Measurements from ENCODE around the gene CELF2.
A peak's percentile ranks its signal among the peaks of the same experiment; 100 is the strongest.

The CELF2 gene

GRCh38 chr10:11326241-11326640, 308.6 kb downstream of the CELF2 start:
- DNase-seq (ENCODE audit: low read depth in 3 of 3): no peak

GRCh38 chr10:11326913-11327616, 309.4 kb downstream of the CELF2 start:
- DNase-seq (ENCODE audit: low read depth in 3 of 3): no peak

- no peak for DNase-seq (ENCODE audit: low read depth in 3 of 3)
Observed at GRCh38 chr10:11328264-11329061, 310.8 kb downstream of the CELF2 start.

- DNase-seq (ENCODE audit: low read depth in 3 of 3): no peak
Observed at GRCh38 chr10:11329062-11329673, 311.5 kb downstream of the CELF2 start.

GRCh38 chr10:11330383-11331045, 312.8 kb downstream of the CELF2 start:
- DNase-seq (ENCODE audit: low read depth in 3 of 3): no peak

GRCh38 chr10:11331046-11331577, 313.4 kb downstream of the CELF2 start:
- DNase-seq (ENCODE audit: low read depth in 3 of 3): no peak

- DNase-seq (ENCODE audit: low read depth in 3 of 3): no peak
Observed at GRCh38 chr10:11331726-11332125, 314.1 kb downstream of the CELF2 start.

GRCh38 chr10:11332846-11333245, 315.2 kb downstream of the CELF2 start:
- DNase-seq (ENCODE audit: low read depth in 3 of 3): no peak

- DNase-seq (ENCODE audit: low read depth in 3 of 3): no peak
Observed at GRCh38 chr10:11334436-11334835, 316.8 kb downstream of the CELF2 start.

- DNase-seq (ENCODE audit: low read depth in 3 of 3): no peak
Observed at GRCh38 chr10:11335167-11335652, 317.5 kb downstream of the CELF2 start.

GRCh38 chr10:11335881-11336430, 318.3 kb downstream of the CELF2 start:
- DNase-seq (ENCODE audit: low read depth in 3 of 3): no peak

GRCh38 chr10:11336722-11337162, 319.1 kb downstream of the CELF2 start:
- DNase-seq (ENCODE audit: low read depth in 3 of 3): no peak

GRCh38 chr10:11337516-11337915, 319.8 kb downstream of the CELF2 start:
- DNase-seq (ENCODE audit: low read depth in 3 of 3): peak in 1 of 3 experiments; percentile 22

GRCh38 chr10:11338160-11338844, 320.6 kb downstream of the CELF2 start:
- DNase-seq (ENCODE audit: low read depth in 3 of 3): no peak

- DNase-seq (ENCODE audit: low read depth in 3 of 3): no peak
Observed at GRCh38 chr10:11339013-11339412, 321.3 kb downstream of the CELF2 start.

- no peak for DNase-seq (ENCODE audit: low read depth in 3 of 3)
Observed at GRCh38 chr10:11339660-11340059, 322.0 kb downstream of the CELF2 start.

- DNase-seq (ENCODE audit: low read depth in 3 of 3): no peak
Observed at GRCh38 chr10:11341283-11341960, 323.8 kb downstream of the CELF2 start.

GRCh38 chr10:11344081-11344480, 326.4 kb downstream of the CELF2 start:
- no peak for DNase-seq (ENCODE audit: low read depth in 3 of 3)

GRCh38 chr10:11344550-11344949, 326.9 kb downstream of the CELF2 start:
- DNase-seq (ENCODE audit: low read depth in 3 of 3): no peak
